H54 (cell line): ENCODE data around the gene KRT4.

ENCODE experiments used
- DNase-seq: peaks from one replicate; pipeline ENCODE4 v3.0.0; 2011; ENCODE audit warnings: low spot score, mixed read lengths; ENCODE audit not compliant: insufficient read length
- FAIRE-seq: peaks from 3 replicates; lab custom pipeline; 2011; peaks lifted over from hg19 to GRCh38; lab: Jason Lieb, UNC
- POLR2A ChIP-seq: IDR thresholded peaks from 2 replicates; pipeline ENCODE4 v1.6.1; 2011; ENCODE audit warnings: low read depth, mild to moderate bottlenecking, low read length

KRT4 gene

GRCh38 chr12:52844386-52844785, 30.5 kb upstream of the KRT4 start:
- TF ChIP-seq POLR2A = no peak
- DNase-seq = no peak
- FAIRE-seq = no peak

GRCh38 chr12:52839436-52840105, 25.7 kb upstream of the KRT4 start:
- DNase-seq (no peak), FAIRE-seq (no peak)
- no peak for TF ChIP-seq POLR2A

GRCh38 chr12:52838609-52839435, 24.9 kb upstream of the KRT4 start:
- DNase-seq (no peak), FAIRE-seq (no peak)
- TF ChIP-seq POLR2A = no peak

GRCh38 chr12:52837781-52838608, 24.1 kb upstream of the KRT4 start:
- no peak for TF ChIP-seq POLR2A
- FAIRE-seq = no peak
- no peak for DNase-seq

- TF ChIP-seq POLR2A = no peak
- DNase-seq = peak; percentile 92
- FAIRE-seq = peak; percentile 80
Measured at GRCh38 chr12:52837413-52837741, 23.5 kb upstream of the KRT4 start.

- DNase-seq (no peak), FAIRE-seq (no peak)
- TF ChIP-seq POLR2A = no peak
Measured at GRCh38 chr12:52836491-52837412, 22.8 kb upstream of the KRT4 start.

- no peak for FAIRE-seq
- DNase-seq = peak; percentile 70
- no peak; the same call in 1 of the 2 replicates for TF ChIP-seq POLR2A
Measured at GRCh38 chr12:52836042-52836466, 22.1 kb upstream of the KRT4 start.

GRCh38 chr12:52835271-52836041, 21.5 kb upstream of the KRT4 start:
- DNase-seq (no peak), FAIRE-seq (no peak)
- TF ChIP-seq POLR2A = no peak

GRCh38 chr12:52834727-52835001, 20.7 kb upstream of the KRT4 start:
- DNase-seq = no peak
- TF ChIP-seq POLR2A = no peak
- FAIRE-seq = no peak

- TF ChIP-seq POLR2A = no peak
- FAIRE-seq (no peak), DNase-seq (no peak)
Measured at GRCh38 chr12:52833922-52834726, 20.2 kb upstream of the KRT4 start, which contains the start of gene KRT79. Gene KRT79 (minus strand): TSS chr12:52834311. CDS start chr12:52834260, 51 bp downstream.

GRCh38 chr12:52832985-52833905, 19.3 kb upstream of the KRT4 start:
- no peak for FAIRE-seq
- no peak for DNase-seq
- TF ChIP-seq POLR2A = no peak
